Left renal pelvis (tissue), 4 donors: ENCODE measurements around the gene LYZL6. TPM values are rescaled to one million over a fixed set of nuclear protein-coding genes. Genes with fewer than 3 reads are reported as not detected.
"Not testable (repeated sequence)": the region's sequence is repeated elsewhere in the genome, so short reads cannot be mapped to it uniquely, and the experiment has no call there.

Experiments
- DNase-seq, 4 donors: peaks; one replicate each; pipeline ENCODE4 v3.0.0-alpha.2; 2013; ENCODE audit warnings: low read depth in 4 of 4, low spot score in 3 of 4
- polyA plus RNA-seq, 4 donors: library from polyadenylated mRNA; unstranded; fragments of 120-200 nt; gene quantifications; one replicate each; pipeline ENCODE4 v1.2.1, GENCODE V29; 2013; ENCODE audit not compliant: insufficient read length in 4 of 4

The LYZL6 gene
- polyA plus RNA-seq, 4 donors: not detected

GRCh38 chr17:35948092-35948491, 4.6 kb upstream of the LYZL6 start:
- DNase-seq: no peak

GRCh38 chr17:35947156-35947585, 3.7 kb upstream of the LYZL6 start:
- DNase-seq: no peak

DNA sequence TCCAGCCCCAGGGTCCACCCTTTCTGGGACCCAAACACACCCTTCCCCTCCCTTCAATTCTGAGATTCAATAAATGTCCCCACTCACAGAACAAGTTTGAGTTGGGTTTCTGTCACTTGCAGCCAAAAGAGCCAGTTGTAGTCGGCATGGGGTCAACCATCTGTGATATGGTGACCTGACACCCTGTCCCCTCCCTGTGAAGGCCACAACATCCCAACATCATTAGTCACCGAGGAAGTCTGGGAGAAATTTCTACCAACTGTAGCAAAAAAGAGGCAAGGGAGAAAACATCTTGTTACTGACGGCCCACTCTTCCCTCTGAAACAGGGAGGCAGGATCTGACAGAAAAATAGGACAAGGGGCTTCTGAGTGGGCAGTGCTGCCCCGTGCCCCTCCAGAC, 638 bp upstream of the LYZL6 start:
- DNase-seq: no peak

DNA sequence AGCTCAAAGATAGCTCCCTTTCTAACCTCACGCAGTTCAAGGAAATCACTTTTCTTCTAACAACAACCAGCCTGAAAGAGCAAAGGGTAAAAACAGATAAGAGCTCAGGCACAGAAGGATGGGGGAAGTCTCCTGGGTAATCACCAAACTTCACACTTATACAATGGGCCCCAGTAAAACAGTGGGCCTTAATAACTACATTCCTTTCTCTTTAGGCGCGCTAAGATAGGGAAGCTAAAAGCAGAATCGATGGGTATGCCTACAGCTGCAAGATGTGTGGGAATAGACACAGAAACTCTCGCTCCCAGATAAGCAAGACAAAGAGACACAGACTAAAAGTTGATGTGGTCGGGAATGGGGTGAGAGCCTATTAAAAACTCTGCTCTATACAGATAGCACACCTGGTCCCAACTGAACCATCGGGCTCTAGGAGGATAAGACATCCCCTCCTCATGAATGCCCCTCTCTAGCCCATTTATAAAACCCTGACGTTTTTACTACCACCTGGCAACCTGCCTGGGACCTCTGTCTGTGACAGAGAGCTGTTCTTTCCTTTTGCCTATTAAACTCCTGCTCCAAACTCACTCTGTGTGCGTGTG, 826 bp downstream of the LYZL6 start:
- peak in 1 of 4 donors; percentile 14 for DNase-seq

GRCh38 chr17:35938492-35938891, 5.0 kb downstream of the LYZL6 start:
- not testable (repeated sequence) for DNase-seq

- DNase-seq: no peak
Measured at GRCh38 chr17:35936063-35936462, 7.5 kb downstream of the LYZL6 start.

- no peak for DNase-seq
Measured at GRCh38 chr17:35934760-35935159, 8.8 kb downstream of the LYZL6 start.

GRCh38 chr17:35932586-35932985, 10.9 kb downstream of the LYZL6 start:
- peak in 1 of 4 donors; percentile 26 for DNase-seq

- DNase-seq: peak in 2 of 4 donors; percentile 14
Measured at GRCh38 chr17:35931794-35932425, 11.6 kb downstream of the LYZL6 start.

DNA sequence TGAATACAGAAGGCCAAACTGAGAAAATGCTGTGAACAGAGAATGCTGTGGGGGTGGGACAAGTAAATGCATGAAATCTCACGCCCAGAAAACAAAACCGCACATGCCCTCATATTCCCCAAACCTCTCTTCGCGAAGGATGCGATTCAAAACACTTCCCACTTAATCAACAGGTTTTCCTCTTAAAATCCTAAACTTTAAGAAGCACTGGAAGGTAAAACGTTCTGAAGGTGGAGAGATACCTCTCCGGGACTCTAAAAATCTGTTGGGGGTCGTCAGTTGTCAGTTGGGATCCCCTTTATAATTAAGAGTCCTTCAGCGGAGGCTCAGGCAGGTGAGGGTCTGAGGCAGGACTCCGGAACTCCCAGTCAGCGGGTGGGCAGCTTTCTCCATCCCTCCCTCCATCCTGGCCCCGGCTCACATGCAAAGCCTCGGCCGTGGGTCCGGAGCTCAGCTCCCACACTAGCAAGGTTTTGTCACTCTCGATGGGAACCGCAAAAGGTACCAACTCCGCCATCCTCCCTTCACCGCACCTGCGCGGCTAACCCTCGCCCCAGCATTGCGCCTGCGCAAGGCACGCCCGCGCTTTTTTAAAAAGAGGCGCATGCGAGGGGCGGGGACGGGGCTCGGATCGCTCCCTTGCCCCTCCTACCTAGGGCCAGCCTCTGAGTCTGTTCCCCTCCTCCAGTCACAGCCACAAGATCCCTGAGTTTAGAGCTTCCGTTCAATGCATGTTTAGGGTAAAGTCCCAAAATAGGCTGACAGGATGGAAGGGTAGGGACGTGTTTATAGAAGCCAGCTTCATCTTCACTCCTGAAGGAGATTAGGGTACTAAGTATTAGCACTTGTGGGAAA, 13.1 kb downstream of the LYZL6 start, which contains the start of gene RDM1:
Gene RDM1, minus strand, starts transcription at position 563 of the 855 bp plus-strand sequence. Its CDS starts 46 bp downstream, at position 517.
- peak in 3 of 4 donors; percentile 69 to 79 (median 71) for DNase-seq

GRCh38 chr17:35927714-35928113, 15.8 kb downstream of the LYZL6 start:
- no peak for DNase-seq

DNA sequence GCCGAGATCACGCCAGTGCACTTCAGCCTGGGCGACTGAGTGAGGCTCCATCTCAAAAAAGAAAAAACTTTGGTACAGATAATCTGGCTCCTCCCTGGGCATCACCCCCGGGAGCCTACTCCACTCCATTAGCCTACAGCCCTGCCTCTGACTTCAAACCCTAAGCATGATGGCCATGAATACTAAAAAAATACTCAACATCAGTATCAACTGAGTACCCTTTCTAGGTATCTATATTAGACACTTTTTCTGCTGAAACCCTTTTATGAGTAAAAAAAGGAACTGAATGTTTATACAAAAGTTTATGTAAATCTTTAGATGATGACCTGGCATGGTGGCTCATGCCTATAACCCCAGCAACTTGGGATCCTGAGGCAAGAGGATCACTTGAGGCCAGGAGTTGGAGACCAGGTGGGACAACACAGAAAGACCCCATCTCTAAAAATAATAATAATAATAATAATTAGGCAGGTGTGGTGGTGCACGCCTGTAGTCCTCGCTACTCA, 19.9 kb downstream of the LYZL6 start:
- DNase-seq: no peak

GRCh38 chr17:35920229-35920628, 23.3 kb downstream of the LYZL6 start:
- no peak for DNase-seq

GRCh38 chr17:35918665-35919064, 24.8 kb downstream of the LYZL6 start:
- DNase-seq: no peak

- DNase-seq: no peak
Measured at GRCh38 chr17:35917519-35918213, 25.8 kb downstream of the LYZL6 start.

- DNase-seq: no peak
Measured at GRCh38 chr17:35915153-35915964, 28.2 kb downstream of the LYZL6 start.

- no peak for DNase-seq
Measured at GRCh38 chr17:35914354-35914753, 29.2 kb downstream of the LYZL6 start.

DNA sequence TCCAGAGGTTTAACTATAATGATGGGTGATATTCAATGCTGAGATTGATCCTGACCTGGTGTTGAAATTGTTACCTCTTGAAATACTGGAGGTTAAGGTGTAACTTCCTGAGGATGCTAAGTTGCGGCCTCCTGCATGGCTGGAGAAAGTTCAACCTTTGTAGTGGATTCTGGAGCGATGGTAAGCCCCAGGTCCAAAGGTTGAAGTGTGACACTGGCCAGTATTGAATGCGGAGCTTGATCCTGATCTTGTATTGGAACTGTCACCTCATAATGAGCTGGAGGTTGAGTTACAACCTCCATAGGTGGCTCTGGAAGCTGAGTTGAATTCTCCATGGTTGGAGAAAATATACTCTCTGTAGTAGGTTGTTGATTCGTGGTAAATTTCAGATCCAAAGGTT, 29.9 kb downstream of the LYZL6 start:
- no peak for DNase-seq

DNA sequence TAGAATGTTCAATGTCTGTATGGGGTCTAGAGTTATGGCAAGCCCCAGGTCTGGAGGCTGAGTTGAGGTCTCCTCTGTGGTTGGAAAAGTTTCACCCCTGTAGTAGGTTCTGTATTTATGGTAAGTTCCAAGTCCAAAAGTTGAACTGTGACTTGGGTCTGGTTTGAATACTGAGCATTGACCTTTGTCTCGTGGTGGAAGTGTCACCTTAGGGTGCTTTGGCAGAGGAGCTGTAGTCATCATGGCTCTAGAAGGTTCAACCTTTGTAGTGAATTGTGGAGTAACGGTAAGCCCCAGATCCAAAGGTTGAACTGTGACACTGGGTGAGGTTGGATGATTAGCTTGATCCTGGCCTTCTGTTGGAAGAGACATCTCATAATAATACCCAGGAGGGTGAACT, 30.6 kb downstream of the LYZL6 start:
- DNase-seq: no peak
